Stimulated activated CD4-positive, alpha-beta T cell treated with anti-CD3 and anti-CD28 coated beads, Interleukin-12 subunit alpha, Interleukin-12 subunit beta, amount 100 ng/mL, for 24 hours (primary cell): ENCODE measurements around the gene RNASE11.
"Not testable (repeated sequence)": the region's sequence is repeated elsewhere in the genome, so short reads cannot be mapped to it uniquely, and the experiment has no call there.

Experiments
- DNase-seq, 2 experiments: peaks; one replicate each; pipeline ENCODE4 v3.0.0-alpha.2; 2020; ENCODE audit warnings: low read depth in 2 of 2

RNASE11 gene

DNA sequence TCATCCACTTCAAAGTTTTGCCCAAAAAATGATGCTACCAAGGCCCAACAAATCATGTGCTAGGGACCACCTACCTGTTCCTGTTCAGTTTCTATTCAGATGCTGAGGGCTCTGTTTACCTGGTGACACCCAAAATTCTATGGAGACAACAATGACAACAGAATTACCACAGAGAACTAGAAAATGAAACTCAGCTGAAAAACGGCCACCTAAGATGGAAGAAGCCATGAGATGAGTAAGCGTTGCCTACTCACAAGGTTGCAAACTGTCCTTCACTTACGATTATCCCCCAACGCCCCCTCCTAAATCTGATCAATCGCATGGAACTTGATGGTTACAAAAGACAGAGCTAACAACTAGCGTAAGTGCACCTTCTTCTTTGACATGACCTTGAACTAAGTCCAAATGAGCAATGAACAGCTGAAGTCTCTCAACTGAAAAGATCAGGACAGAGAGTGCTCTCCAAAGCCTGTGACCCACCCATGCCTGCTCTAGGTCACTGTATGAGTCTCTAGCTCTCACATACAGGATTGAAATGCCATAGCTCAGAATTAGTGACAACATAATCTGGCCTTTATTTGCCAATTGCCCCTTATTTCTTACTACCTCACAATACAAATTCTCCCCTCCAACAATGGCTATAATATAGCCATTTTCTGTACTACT lies at the start of gene RNASE11:
RNASE11 (minus strand) TSS at position 513 of the 666 bp plus-strand sequence.
- no peak for DNase-seq

DNA sequence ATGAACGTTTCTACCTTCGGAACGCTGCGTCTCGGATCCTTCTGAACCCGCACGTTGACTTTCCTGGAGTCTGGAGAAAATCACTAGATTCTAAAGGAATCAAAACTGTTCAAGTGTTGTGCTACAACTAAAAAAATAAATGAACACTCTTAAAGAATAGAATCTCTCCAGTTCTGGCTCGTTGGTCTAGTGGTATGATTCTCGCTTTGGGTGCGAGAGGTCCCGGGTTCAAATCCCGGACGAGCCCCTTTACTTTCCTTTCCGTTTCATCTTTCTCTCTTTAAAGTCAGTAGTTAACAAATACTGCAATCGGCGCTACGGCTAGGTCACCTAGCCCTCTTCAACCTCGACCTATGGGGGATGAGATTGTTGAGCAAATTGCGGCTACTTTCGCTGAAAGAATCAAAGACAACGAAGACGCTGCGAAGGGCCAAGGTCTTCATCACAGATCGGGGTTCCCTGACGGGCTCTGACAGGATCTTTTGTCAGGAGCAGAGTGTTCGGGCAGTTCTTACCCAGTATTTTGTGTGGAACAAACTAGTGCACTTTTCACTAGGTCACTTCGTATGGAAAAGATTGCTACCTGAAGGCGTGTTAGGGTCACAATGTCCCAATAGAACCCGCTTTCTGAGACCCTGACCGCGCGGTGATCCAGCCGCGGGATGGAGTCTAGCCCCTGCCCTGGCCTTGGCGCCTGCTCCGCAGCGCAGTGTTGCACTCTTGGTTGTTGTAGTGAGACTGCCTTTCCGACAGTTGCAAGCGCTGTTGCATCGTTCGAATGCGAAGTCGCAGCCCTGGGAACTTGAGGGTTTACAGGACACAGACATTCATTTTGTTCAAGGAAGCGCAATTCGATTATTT lies 45.3 kb upstream of the RNASE11 start:
- DNase-seq, result peak; percentile 51 to 71

DNA sequence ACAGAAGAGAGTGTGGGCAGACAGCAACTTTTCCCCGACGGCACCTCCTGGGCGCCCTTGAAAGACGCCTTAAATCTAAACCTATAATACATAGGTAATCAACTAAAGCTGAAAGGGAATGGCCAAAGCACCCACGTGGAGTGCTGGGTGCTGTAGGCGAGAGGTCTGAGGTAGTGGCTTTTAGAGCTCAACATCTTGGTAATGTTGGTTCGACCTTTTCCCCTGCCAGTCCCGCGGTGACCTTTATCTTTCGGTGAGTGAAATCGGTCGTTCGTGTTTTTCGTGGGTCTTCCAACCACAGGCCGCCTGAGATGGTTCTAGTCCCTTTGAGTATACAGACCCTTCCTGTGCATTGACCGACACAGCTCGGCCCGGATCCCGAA lies 44.6 kb upstream of the RNASE11 start:
- no peak for DNase-seq

DNA sequence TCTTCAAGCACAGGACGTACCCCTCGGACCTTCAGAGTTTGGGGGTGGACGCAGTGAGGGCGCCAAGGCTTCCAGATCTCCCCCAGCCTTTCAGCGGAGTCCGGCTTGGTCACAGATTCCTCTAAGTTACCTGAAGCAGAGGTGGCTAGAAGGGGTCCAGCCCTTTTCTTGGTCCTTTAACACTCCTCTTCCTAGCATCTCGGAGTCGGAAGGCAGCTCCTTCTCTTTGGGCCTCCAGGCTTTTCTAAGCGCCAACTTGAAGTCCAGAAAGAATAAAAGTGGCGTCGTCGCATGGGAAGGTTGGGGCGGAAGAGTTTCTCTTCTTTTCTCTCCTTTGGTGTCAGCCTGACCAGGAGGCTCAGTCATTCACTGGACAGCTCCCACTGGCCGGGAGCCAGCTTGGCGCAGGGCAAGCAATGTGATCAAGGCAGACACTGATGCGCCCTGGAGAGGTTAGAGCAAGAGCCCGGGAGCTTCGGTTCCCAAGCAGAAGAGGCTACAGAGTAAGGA lies 44.1 kb upstream of the RNASE11 start:
- DNase-seq, result no peak

DNA sequence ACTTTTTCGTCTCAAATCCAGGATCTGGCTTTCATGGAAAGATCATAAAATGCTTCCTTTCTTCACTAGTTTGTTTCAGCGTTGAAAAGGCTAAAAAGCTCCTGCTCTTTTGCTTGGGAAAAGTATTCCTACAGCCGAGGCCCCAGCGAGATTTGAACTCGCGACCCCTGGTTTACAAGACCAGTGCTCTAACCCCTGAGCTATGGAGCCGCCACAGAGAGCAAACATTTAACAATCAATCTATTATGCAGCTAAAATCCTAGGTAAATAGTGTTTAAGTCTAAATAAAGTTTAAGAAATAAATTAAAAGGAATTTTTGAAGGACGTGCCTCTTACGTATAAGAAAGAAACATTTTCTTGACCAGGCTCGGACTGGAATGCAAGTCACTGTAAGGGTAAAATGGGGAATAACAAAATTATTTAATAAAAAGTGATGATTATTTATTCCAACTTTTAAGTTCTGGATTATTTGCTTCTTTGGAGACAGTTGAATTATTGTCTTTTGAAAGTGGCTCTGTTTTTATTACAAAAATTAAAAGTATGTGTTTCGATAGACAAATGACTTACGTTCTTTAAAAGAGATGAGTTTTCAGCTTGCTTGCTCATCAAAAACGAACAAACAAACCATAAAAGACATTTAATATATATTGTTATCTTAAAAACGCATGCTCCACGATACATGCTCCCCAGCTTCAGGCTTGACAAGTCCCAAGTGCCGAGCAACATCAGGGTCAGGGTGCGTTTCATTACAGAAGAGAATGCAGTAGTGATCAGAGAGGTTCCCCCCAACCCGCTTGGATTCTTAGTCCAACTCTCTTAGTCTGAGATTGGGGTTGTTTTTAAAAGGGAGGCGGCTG lies 43.5 kb upstream of the RNASE11 start:
- DNase-seq, result peak in 1 of 2 experiments; percentile 58

DNA sequence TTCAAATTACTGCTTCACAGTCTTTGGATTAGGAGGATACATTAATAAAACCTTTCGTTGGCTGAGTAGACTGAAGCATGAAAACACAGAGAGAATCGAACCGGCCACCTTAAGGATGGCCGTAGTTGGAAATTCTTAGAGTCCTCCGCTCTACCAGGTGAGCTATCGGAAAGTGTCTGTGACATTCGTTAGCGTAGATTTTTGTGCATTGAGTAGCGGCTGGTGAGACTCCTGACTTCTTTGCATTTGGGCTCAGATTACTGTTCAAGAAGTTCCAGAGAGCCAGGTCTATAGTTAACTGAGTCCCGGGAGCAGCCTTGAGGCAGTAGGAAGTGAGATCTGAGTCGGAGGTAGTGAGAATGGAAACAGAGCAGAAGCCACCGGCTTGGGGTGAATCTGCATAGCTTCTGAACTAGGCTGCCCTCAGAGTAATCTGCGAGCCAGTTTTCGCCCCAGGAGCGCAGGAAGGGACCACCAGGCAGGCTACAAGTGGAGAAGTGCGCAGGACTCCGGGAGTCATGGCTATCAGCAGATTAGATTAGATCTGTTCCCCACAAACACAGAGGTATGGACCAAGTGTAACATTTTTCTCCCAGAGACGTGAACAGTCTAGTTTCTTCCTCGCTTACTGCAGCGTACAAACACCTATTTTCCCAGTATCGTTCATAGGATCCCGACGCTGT lies 42.7 kb upstream of the RNASE11 start:
- DNase-seq, result peak in 1 of 2 experiments; percentile 47

DNA sequence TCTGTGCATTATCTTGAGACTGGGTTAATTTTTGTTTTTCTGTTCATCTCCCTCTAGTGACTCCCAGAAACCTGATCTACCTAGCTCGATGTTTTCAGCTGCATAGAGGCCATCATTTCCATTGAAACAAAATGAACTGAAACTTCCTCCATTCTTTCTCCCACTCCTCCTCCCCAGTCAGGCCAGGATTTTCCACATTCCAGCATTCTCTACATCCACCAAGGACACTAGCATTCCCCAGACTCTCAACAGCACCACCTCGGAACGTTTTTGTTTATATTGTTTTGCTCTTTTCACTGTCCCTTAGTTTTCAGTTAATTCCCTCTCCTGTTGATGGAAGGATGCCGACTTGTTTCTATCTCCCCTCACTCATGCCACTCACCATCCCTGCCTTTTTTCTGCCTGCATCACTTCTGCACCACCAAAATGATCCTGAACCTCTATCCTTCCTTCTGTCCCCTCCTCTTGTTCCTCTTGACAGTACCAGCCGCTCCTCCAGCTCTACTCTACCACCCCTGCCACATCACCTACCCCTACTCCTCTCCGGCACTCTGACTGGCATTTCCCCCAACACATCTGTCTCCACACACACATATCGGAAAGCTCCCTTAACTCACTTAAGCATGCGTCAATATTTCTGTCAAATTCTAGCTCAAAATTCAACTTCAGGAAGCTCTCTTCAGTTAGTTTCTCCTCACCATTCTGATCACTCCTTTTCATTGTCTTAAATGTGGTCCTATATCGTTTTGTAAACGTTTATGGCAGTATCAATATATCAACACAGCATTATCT lies 40.5 kb upstream of the RNASE11 start:
- no peak for DNase-seq

DNA sequence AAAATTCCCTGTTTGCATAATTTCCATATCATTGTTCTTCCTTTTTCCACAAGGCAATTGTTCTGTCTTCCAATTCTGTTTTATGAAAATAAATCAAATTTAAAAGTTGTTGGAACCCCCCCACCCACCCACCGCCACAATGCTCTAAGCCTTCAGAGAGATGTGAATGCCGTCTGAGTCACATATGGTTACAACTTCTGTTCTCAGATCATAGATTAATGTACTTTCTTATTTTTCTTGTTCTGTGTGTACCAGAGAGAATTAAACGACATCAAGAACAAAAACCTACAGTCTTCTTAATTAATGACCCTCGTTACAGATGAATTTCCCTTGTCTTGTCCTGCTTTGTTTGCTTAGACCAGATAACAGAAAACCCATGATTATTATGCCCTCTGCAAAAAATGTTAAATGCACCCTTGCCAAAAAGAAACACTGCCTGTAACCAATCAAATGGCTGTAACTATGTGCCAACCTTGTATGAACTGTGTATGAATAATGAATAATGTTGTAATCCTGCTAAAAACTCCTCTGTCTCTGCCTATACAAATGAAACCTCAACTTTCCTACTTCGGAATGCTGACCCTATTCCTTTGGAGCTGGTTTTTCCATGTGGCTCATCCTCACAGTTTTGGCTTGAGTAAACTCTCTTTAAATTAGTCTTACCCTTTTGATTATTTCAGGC lies 39.7 kb upstream of the RNASE11 start:
- no peak for DNase-seq

DNA sequence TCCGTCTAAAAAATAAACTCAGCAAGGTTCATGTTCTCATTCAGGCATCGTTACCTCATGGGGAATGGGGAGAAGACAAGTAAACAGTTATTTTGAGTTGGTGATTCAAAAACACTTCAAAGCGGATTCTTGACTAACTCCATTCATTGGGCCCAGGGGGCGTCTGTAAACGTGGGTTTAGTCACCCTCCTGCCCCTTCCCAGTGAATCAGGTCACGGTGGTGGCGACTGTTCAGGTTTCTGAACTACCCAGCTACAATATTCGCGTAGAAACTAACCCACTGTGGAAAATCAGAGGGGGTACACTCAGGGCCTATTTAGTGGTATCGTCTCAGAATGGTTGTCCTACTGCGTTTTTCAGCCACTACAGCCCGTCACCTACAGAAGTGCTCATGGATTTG lies 38.5 kb upstream of the RNASE11 start:
- no peak for DNase-seq

DNA sequence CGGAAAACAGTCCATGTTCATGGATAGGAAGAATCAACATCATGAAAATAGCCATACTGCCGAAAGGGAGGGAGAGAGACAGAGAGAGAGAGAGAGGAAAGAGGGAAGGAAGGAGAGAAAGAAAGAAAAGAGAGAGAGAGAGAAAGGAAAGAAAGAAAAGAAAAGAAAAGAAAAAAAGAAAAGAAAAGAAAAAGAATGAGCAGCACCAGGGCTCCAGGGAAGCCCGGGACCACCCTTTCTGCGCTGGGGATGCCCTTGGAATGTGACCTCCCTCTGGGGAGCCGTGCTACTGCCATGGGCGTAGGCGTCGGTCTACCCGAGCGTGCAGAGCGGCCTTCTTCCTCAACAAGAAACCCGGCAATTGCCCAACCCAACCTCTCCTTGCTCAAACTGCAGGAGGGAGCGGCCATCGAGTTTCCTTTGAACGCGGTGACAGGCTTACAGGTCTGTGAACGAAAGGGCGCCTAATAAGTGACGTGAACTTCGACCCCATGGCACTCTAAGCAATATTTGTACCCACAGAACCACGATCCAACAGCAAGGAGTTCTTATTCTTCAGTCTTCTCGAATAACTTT lies 36.8 kb upstream of the RNASE11 start:
- DNase-seq, result no peak

DNA sequence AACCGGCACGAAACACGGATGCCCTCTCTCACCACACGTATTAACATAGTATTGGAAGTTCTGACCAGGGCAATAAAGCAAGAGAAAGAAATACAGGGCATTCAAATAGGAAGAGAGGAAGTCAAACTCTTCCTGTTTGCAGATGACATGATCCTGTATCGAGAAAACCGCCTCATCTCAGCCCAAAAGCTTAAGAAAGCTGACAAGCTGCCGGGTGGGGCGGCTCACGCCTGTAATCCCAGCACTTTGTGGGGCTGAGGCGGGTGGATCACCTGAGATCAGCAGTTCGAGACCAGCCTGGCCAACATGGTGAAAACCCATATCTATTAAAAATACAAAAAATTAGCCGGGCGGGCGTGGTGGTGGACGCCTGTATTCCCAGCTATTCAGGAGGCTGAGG lies 36.0 kb upstream of the RNASE11 start:
- no peak for DNase-seq

DNA sequence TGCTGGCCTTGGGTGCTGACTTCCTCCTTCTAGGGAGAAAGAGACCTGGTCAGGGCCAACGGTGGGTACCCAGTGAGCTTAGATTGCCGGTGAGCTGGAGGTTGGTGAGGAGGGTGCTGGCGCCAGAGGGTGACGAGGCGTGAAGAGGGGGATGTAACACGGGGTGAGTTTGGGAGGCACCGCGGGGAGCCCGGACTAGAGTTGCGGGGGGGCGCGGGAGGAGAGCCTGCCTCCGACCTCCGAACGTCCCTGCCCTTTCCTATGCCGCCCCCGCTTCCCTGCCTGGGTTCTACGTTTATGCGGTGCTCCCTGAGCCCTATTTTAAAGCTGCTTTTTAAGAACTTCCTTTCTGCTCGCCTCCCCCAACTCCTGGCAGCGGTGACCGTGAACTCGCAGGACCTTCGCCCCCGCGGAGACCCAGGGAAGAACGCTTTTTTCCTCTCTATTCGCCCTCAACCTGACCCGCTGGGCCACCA lies 35.1 kb upstream of the RNASE11 start:
- no peak for DNase-seq

DNA sequence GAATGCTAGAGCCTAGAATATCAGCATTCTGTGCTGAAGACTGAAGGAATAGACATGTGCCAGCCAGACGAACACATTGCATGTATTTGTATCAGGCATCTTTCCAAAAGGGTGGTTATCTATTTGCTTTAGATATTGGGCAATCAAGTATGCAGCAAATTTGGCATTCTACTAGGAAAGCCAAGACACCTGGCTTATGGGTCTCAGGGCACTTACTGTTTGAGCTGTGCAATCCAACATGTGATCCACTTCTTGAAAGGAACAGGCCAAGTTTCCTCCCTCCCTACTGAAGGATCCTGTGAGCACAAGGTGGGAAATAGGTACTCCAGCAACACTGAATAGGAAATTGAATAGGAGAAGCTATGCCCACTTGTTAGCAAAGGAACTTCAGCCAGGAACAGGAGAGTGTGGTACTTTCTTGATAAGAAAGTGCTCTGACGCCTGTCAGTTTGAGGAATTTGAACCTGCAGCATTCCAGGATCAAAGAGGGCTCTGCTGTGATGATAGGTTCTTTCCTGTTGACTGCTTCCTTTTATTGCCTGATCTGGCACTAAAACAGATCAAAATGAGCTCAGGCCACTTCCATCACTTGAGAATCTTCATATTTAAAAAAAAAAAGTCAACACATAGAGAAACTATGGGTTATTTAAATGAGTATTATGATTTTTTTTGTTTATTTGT lies 33.1 kb upstream of the RNASE11 start:
- no peak for DNase-seq

DNA sequence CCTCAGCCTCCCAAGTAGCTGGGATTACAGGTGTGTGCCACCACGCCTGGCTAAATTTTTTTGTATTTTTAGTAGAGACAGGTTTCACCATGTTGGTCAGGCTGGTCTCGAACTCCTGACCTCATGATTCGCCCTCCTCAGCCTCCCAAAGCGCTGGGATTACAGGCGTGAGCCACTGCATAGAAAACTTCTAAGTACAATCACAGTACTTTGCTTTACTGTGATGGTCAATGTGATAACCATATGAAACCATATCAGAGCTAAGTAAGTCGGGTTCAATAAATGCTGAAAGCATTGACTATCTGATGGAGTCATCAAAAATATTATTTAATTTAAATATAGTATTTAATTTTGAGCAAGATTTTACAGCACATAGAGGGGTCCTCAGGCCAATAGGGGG lies 31.9 kb upstream of the RNASE11 start:
- DNase-seq, result not testable (repeated sequence)

DNA sequence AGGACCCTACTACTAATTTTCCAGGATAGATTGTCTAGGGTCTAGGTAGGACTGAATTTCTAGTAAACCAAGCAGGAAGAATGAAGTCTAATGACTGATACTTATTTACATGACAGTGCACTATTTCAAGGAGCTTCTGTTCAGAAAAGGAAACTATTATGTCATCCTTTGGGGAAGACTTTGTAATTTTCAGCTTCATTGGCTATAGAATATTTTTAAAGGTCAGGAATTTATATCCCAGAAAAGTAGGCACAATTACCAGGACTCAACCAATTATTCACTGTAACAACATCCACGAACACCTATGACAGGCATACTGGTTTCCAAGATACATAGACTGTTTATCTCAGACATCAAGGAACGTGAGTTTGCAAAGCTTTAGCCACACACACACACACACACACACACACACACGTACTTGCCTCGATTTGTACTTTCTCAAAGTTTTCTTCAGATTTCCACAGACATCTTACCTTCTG lies 30.5 kb upstream of the RNASE11 start:
- no peak for DNase-seq

DNA sequence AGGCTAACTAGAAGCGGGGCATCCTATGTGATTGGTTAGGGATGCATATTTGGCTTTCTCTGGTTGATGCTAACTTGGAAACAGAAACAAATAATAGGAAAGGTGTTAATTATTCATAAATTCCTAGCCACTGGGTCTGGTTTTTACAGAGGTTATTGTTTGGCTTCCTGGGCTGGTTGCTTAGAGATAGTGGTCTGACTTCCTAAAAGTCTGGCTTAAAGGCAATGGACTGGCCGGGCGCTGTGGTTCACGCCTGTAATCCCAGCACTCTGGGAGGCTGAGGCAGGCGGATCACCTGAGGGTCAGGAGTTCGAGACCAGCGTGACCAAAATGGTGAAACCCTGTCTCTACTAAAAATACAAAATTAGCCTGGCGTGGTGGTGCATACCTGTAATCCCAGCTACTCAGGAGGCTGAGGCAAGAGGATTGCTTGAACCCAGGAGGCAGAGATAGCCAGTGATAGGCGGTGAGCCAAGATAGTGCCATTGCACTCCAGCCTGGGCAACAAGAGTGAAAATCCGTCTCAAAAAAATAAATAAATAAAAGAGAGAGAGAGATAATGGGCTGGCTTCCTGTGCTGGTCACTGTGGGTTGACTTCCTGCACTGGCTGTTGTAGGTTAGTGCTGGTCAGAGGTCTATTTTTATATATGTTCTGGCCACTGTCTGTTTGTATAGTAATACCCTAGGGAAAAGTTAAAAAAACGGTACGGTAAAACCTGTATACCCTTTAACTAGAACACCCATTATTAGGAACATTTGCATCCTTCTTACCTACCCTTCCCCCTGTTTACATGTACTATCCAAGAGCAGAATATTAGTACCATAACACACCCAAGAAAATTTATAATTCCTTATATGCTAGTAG lies 29.6 kb upstream of the RNASE11 start:
- DNase-seq, result no peak

DNA sequence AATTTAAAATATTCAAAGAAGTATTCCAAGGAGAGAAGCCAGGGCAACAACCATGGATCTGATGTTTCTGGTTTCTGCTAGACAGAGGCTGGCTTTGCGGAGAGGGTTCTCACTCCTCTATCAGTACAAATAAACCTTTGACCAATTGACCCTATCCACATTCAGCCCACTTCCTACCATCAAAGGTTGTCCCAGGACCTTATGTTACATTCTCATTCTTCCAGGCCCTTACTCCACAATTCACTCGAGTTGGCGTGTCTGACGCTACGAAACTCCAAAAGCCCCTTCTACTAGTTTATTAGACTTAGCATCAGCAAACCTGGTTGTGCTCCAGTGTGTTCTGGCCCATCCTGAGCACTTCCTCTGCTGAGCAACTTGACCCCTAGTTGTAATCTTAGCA lies 28.2 kb upstream of the RNASE11 start:
- no peak for DNase-seq
